ENCODE measurements around the gene ANKRD6. TPM values are rescaled to one million over a fixed set of nuclear protein-coding genes. Genes with fewer than 3 reads are reported as not detected.

ANKRD6 gene
- total RNA-seq, 4 donors from 2014 or later = 2.7 to 9.4 (median 6.6) TPM

DNA sequence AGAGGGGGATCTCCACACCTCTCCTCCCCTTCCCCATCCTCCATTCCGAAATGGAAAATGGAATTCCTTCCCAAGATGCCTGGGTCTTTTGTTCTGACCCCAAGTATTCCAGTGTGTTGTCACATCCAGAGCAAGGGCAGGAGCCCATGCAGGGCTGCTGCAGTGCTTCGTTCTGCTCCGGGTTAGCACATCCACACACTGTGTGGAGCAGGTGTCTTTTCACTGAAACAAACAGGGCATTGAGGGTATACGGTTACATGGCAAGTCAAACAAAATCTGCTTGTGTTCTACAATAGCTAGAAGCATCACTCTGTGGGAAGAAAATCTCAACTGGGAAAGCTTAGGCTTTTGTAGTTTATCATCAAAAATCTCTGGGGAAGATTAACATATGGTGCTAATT, 148.7 kb downstream of the ANKRD6 start:
- DNase-seq = no peak
- H3K9me3 ChIP-seq = no peaks in the 10 kb centered on the region
- H3K4me1 ChIP-seq = no peaks in the 10 kb centered on the region
- TF ChIP-seq POLR2A (IDR thresholded peaks at IDR 0.05) = no peak
- TF ChIP-seq POLR2AphosphoS5 (IDR thresholded peaks at IDR 0.05) = no peak
- no peak for TF ChIP-seq EP300 (IDR thresholded peaks at IDR 0.05; ENCODE audit: low read depth)
- TF ChIP-seq, protein P1, sequence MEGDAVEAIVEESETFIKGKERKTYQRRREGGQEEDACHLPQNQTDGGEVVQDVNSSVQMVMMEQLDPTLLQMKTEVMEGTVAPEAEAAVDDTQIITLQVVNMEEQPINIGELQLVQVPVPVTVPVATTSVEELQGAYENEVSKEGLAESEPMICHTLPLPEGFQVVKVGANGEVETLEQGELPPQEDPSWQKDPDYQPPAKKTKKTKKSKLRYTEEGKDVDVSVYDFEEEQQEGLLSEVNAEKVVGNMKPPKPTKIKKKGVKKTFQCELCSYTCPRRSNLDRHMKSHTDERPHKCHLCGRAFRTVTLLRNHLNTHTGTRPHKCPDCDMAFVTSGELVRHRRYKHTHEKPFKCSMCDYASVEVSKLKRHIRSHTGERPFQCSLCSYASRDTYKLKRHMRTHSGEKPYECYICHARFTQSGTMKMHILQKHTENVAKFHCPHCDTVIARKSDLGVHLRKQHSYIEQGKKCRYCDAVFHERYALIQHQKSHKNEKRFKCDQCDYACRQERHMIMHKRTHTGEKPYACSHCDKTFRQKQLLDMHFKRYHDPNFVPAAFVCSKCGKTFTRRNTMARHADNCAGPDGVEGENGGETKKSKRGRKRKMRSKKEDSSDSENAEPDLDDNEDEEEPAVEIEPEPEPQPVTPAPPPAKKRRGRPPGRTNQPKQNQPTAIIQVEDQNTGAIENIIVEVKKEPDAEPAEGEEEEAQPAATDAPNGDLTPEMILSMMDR (IDR thresholded peaks at IDR 0.05) = no peak
- no peak overlapping the region for H3K4me3 ChIP-seq
- no peak overlapping the region for H3K27ac ChIP-seq
- intact Hi-C loops (cut with DNase I; ENCODE audit: low total_unique reads) = no loop called here
- H3K36me3 ChIP-seq = no peaks in the 10 kb centered on the region
- in situ Hi-C loops (cut with MboI; ENCODE audit: low pct_ligation_motif_present in 1 of 4, low pct_unique_long_range_greater_than_20kb in 1 of 4, low sequenced_read_pairs in 3 of 4) = no loop called here
- H3K27me3 ChIP-seq = no peaks in the 10 kb centered on the region
- 91 to 93% methylated on average over 2 to 4 of the region's 4 CpGs for WGBS, 2 donors (ENCODE audit: low coverage in 1 of 2)

DNA sequence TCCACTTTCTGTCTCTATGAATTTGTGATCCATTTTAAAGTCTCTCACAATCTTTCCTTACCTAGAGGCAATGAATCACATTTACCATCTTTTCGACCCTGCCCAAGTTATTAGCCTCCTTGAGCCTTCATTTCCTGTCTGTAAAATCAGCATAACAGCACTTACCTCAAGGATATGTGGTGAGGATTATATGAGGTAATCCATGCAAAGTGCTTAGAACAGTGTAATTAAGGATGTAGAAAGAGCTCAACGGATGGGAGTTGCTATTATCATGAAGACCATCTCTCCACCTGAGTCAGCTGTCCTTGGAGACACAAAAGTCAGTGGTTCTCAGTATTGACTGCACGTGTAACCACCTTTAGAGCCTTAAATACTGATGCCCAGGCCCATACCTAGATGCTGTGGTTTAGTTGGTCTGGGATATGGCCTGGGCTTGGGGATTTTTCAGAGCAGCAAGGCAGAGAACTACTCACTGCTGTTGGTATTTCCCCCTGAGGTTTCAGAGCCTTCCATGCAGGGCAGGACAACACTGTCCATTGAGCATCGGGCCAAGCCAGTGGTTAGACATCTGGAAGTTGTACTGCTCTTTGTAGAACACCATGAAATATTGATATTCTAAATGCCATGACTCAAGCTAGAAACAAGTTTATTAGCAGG, 149.8 kb downstream of the ANKRD6 start:
- Histone ChIP-seq H3K27me3 (no peaks in the 10 kb centered on the region), H3K4me3 (no peak overlapping the region), H3K9me3 (no peaks in the 10 kb centered on the region), H3K4me1 (no peaks in the 10 kb centered on the region), H3K27ac (no peak overlapping the region), H3K36me3 (no peaks in the 10 kb centered on the region)
- TF ChIP-seq EP300 (IDR thresholded peaks at IDR 0.05; ENCODE audit: low read depth) (no peak), POLR2AphosphoS5 (IDR thresholded peaks at IDR 0.05) (no peak), POLR2A (IDR thresholded peaks at IDR 0.05) (no peak)
- TF ChIP-seq, protein P1 (IDR thresholded peaks at IDR 0.05) = no peak
- 44 to 68% methylated on average over 1 to 4 of the region's 4 CpGs for WGBS, 2 donors (ENCODE audit: low coverage in 1 of 2)
- in situ Hi-C loops (cut with MboI; ENCODE audit: low pct_ligation_motif_present in 1 of 4, low pct_unique_long_range_greater_than_20kb in 1 of 4, low sequenced_read_pairs in 3 of 4) (no loop called here), intact Hi-C loops (cut with DNase I; ENCODE audit: low total_unique reads) (no loop called here)
- DNase-seq = no peak

DNA sequence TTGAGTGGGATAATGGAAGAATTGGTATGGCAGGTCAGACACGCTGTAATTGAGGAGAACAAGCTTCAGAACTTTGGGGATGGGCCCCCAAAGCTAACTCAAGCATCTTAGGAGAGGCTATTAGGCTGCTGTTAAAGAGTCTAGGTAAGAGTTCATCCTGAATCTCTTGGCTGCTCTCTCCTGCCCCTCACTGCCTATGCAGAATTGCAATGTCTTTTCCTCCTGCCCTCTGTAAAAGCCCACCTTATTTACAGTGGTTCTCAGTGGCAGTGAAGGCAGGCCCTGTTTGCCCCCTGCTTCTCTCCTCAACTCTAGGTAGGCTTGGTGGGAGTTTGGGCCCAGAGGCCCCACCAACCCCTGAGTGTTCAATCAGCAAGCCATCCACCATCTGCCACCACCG, 150.6 kb downstream of the ANKRD6 start:
- Histone ChIP-seq H3K36me3 (no peaks in the 10 kb centered on the region), H3K4me3 (no peak overlapping the region), H3K4me1 (no peaks in the 10 kb centered on the region), H3K27ac (no peak overlapping the region), H3K9me3 (no peaks in the 10 kb centered on the region), H3K27me3 (no peaks in the 10 kb centered on the region)
- TF ChIP-seq, protein P1 (IDR thresholded peaks at IDR 0.05) = no peak
- no peak for TF ChIP-seq POLR2A (IDR thresholded peaks at IDR 0.05)
- TF ChIP-seq EP300 (IDR thresholded peaks at IDR 0.05; ENCODE audit: low read depth) = no peak
- TF ChIP-seq POLR2AphosphoS5 (IDR thresholded peaks at IDR 0.05) = no peak
- intact Hi-C loops (cut with DNase I; ENCODE audit: low total_unique reads) (no loop called here), in situ Hi-C loops (cut with MboI; ENCODE audit: low pct_ligation_motif_present in 1 of 4, low pct_unique_long_range_greater_than_20kb in 1 of 4, low sequenced_read_pairs in 3 of 4) (no loop called here)
- DNase-seq = no peak
- 67 to 84% methylated on average over 1 to 2 of the region's 2 CpGs for WGBS, 2 donors (ENCODE audit: low coverage in 1 of 2)

DNA sequence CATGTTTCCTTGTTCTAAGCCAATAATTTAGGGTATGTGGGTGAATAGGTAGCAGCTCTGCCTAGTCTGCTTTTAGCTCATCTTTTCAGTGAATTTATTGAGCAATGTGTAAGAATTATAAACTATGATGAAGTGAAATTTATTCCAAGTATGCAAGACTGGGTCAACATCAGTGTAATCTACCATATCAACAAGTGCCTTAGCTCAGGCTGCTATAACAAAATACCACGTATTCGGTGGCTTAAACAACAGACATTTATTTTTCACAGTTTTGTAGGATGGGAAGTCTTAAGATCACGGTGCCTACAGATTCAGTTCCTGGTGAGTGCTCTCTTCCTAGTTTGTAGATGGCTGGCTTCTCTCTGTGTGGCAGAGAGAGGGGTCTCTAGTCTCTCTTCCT, 151.6 kb downstream of the ANKRD6 start:
- in situ Hi-C loops (cut with MboI; ENCODE audit: low pct_ligation_motif_present in 1 of 4, low pct_unique_long_range_greater_than_20kb in 1 of 4, low sequenced_read_pairs in 3 of 4) = no loop called here
- DNase-seq = no peak
- WGBS, 2 donors (ENCODE audit: low coverage in 1 of 2) = 74 to 84% methylated on average over 3 of the region's 3 CpGs
- H3K27ac ChIP-seq = no peak overlapping the region
- TF ChIP-seq POLR2A (IDR thresholded peaks at IDR 0.05) (no peak), EP300 (IDR thresholded peaks at IDR 0.05; ENCODE audit: low read depth) (no peak), POLR2AphosphoS5 (IDR thresholded peaks at IDR 0.05) (no peak)
- TF ChIP-seq, protein P1 (IDR thresholded peaks at IDR 0.05) = no peak
- no peaks in the 10 kb centered on the region for H3K27me3 ChIP-seq
- H3K9me3 ChIP-seq = no peaks in the 10 kb centered on the region
- no peaks in the 10 kb centered on the region for H3K4me1 ChIP-seq
- intact Hi-C loops (cut with DNase I; ENCODE audit: low total_unique reads) = no loop called here
- no peaks in the 10 kb centered on the region for H3K36me3 ChIP-seq
- H3K4me3 ChIP-seq = no peak overlapping the region
